ENCODE measurements around the gene KIF26B. TPM values are rescaled to one million over a fixed set of nuclear protein-coding genes. Genes with fewer than 3 reads are reported as not detected.

Gene KIF26B
- total RNA-seq, 1 donor from 2014 or later, result 3.4 TPM

GRCh38 chr1:245386297-245386971 lies 231.6 kb downstream of the KIF26B start:
- TF ChIP-seq CTCF (IDR thresholded peaks at IDR 0.05), result no peak
- no peak overlapping the region for H3K4me3 ChIP-seq
- intact Hi-C loops (cut with DNase I), result no loop called here
- H3K27ac ChIP-seq, result no peak overlapping the region
- no peak for ATAC-seq
- no peak for DNase-seq
- H3K4me1 ChIP-seq, result no peaks in the 10 kb centered on the region
- no peaks in the 10 kb centered on the region for H3K27me3 ChIP-seq
- no peaks in the 10 kb centered on the region for H3K9me3 ChIP-seq
- no peaks in the 10 kb centered on the region for H3K36me3 ChIP-seq

- Histone ChIP-seq H3K36me3 (no peaks in the 10 kb centered on the region), H3K27me3 (no peaks in the 10 kb centered on the region), H3K27ac (no peak overlapping the region), H3K4me1 (no peaks in the 10 kb centered on the region), H3K9me3 (no peaks in the 10 kb centered on the region), H3K4me3 (peak overlapping the region; percentile 23)
- intact Hi-C loops (cut with DNase I), result no loop called here
- no peak for ATAC-seq
- TF ChIP-seq CTCF (IDR thresholded peaks at IDR 0.05), result no peak
- no peak for DNase-seq
These were observed 233.9 kb downstream of the KIF26B start for GRCh38 chr1:245388687-245389086.

GRCh38 chr1:245389873-245390272 lies 235.1 kb downstream of the KIF26B start:
- no peak for DNase-seq
- Histone ChIP-seq H3K27me3 (no peaks in the 10 kb centered on the region), H3K36me3 (no peaks in the 10 kb centered on the region), H3K27ac (no peak overlapping the region), H3K4me3 (no peak overlapping the region), H3K4me1 (no peaks in the 10 kb centered on the region), H3K9me3 (no peaks in the 10 kb centered on the region)
- intact Hi-C loops (cut with DNase I), result no loop called here
- no peak for ATAC-seq
- no peak for TF ChIP-seq CTCF (IDR thresholded peaks at IDR 0.05)

- Histone ChIP-seq H3K27me3 (no peaks in the 10 kb centered on the region), H3K36me3 (no peaks in the 10 kb centered on the region), H3K27ac (no peak overlapping the region), H3K4me1 (no peaks in the 10 kb centered on the region), H3K4me3 (no peak overlapping the region), H3K9me3 (no peaks in the 10 kb centered on the region)
- ATAC-seq (no peak), DNase-seq (no peak)
- no peak for TF ChIP-seq CTCF (IDR thresholded peaks at IDR 0.05)
- intact Hi-C loops (cut with DNase I), result no loop called here
These were observed 236.2 kb downstream of the KIF26B start for GRCh38 chr1:245390975-245391374.

GRCh38 chr1:245393694-245394093 lies 238.9 kb downstream of the KIF26B start:
- Histone ChIP-seq H3K9me3 (no peaks in the 10 kb centered on the region), H3K36me3 (no peaks in the 10 kb centered on the region), H3K4me3 (no peak overlapping the region), H3K4me1 (no peaks in the 10 kb centered on the region), H3K27me3 (no peaks in the 10 kb centered on the region), H3K27ac (no peak overlapping the region)
- no peak for ATAC-seq
- no peak for TF ChIP-seq CTCF (IDR thresholded peaks at IDR 0.05)
- intact Hi-C loops (cut with DNase I), result no loop called here
- no peak for DNase-seq

GRCh38 chr1:245395680-245396079 lies 240.9 kb downstream of the KIF26B start:
- no peaks in the 10 kb centered on the region for H3K36me3 ChIP-seq
- DNase-seq (no peak), ATAC-seq (no peak)
- no peak for TF ChIP-seq CTCF (IDR thresholded peaks at IDR 0.05)
- no peak overlapping the region for H3K27ac ChIP-seq
- H3K4me3 ChIP-seq, result no peak overlapping the region
- no peaks in the 10 kb centered on the region for H3K27me3 ChIP-seq
- H3K4me1 ChIP-seq, result no peaks in the 10 kb centered on the region
- H3K9me3 ChIP-seq, result no peaks in the 10 kb centered on the region
- intact Hi-C loops (cut with DNase I), result no loop called here

Data from upper lobe of right lung (tissue), 1 donor.